Stimulated activated CD4-positive, alpha-beta T cell treated with anti-CD3 and anti-CD28 coated beads, Interleukin-1b, Interleukin-23, amount 100 ng/mL, for 24 hours (primary cell): ENCODE data around the gene TMEM63C.

Experiments
- DNase-seq, 4 experiments: peaks; one replicate each; pipeline ENCODE4 v3.0.0-alpha.2; 2020; ENCODE audit warnings: low read depth in 4 of 4, low spot score in 1 of 4

Gene TMEM63C

DNA sequence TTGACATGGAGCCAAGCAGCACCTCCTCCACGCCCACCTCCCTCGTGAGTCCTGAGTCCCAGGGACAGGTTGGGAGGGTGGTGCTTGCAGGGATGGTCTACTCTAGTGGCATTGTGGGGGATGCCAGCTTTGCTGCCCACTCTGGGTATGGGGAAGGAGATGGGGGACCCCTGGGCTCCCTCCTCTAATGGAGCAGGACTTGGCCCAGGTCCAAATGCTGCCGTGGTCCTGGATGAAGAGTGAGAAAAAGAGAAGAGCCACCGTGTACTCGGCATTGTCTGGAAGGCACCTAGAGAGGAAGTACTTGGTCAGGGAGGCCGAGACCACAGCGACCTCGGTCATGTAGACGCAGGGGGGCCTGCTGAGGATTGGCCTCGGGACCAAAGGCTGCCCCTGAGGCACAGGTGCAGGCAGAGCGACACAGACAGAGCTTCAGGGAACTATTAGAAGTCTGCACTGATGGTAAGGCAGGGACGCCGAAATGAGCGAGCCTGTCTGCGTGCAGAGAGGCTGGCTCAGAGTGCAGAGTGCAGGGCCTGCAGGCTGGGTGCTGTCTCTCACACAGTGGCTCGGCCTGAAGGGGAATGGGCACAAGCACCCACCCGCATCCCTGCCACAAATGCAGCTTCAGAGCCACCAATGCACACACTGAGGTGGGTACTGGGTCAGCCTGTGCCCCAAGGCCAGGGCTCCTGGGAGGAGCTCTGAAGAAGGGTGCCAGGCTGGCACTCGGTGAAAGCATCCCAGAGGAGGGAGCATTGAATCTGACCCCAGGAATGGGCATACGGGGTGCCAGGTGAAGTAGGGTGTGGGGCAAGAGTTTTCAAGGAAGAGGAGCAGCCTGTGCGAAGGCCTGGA is 72.0 kb downstream of the TMEM63C start:
- no peak for DNase-seq

DNA sequence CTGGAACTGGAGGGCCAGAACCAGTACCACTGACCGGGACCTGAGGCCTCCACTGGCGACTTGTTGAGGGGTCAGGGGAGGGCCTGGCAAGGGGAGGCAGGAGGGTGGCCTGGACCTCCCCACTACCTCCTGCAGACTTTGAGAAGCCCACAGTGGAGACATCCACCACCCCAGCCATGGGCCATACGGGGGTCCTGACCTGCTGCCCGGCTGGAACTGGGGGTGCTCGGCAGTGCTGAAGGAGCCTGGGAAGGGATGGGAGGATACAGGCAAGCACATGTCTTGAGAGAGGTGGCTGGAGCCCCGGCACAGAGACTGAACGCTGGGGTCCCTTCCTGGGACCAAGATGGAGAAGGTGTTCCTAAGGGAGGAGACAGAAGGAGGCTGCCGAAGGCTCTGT is 75.1 kb downstream of the TMEM63C start:
- no peak for DNase-seq

DNA sequence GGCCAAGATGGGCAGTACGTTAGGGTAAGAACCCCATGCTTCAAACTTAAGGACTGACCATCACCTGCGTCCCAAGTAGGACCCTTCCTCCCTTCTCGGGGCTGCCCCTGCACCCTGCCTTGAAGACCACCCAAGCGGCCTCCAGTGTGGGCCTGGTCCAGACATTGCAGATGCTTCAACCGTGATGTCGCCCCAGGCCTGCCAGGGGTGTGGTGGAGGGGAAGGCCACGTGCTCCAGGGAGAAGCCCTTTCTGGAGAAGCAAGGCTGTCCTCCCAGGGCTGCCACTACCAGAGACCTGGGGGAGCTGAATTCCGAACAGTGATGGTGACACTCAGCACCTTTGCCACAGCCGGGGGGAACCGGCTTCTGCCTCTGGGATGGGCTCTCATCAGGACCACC is 76.1 kb downstream of the TMEM63C start:
- DNase-seq: no peak

DNA sequence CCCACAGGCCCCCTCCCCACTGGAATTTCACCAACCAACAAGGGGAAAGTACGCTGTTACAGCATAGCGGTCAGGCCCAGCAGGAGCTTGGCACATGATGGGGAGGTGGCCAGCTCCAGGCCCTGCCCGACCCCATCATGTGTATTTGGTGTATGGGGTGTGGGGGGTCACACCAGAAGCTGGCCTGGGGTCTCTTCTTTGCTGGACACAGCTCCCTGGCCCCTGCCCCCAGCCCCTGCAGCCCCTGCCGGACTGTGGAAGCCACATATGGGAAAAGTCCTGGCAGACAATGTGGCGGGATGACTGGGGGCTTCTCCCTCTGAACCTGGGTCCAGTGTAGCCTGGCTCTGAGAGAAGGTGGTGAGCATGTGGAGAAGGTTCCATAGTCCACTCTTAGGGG is 77.0 kb downstream of the TMEM63C start:
- DNase-seq: no peak

- DNase-seq: no peak
Measured at GRCh38 chr14:77259025-77259715, 77.6 kb downstream of the TMEM63C start.

- no peak for DNase-seq
Measured at GRCh38 chr14:77260199-77260598, 78.6 kb downstream of the TMEM63C start.

DNA sequence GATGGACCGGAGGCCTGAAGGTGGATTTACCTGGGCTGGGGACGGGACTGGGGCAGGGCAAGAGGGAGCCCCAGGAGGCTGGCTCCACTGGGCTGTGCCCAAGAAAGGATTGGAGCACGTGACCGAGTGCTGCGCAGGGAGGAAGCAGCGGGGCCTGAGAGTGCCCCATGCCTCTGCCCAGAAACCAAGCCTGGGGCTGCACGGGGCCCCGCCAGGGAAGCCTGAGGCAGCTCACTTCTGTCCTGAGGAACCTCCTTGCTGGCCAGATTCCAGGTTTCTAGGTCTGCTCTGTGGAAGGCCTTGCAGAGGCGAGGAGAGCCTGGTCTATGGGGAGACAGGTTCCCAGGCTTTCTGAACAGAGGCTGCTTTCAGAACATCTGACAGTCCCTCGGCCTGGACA is 79.0 kb downstream of the TMEM63C start:
- no peak for DNase-seq

- DNase-seq: no peak
Measured at GRCh38 chr14:77264466-77265186, 83.0 kb downstream of the TMEM63C start.

DNA sequence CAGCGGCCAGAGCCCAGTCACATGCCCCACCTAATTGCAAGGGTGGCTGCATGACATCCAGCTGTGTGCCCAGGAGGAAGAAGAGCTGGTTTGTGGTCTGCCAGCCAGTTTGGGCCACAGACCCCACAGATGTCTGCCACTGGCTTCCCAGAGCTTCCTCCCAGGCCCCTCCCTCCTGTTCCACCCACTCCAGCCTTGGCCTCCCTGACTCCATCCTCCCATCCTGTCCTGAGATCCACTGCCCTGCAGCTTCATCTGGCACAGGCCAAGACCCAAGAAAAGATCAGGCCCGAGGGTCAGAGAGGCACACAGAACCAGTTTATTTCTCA is 83.6 kb downstream of the TMEM63C start:
- DNase-seq: no peak

DNA sequence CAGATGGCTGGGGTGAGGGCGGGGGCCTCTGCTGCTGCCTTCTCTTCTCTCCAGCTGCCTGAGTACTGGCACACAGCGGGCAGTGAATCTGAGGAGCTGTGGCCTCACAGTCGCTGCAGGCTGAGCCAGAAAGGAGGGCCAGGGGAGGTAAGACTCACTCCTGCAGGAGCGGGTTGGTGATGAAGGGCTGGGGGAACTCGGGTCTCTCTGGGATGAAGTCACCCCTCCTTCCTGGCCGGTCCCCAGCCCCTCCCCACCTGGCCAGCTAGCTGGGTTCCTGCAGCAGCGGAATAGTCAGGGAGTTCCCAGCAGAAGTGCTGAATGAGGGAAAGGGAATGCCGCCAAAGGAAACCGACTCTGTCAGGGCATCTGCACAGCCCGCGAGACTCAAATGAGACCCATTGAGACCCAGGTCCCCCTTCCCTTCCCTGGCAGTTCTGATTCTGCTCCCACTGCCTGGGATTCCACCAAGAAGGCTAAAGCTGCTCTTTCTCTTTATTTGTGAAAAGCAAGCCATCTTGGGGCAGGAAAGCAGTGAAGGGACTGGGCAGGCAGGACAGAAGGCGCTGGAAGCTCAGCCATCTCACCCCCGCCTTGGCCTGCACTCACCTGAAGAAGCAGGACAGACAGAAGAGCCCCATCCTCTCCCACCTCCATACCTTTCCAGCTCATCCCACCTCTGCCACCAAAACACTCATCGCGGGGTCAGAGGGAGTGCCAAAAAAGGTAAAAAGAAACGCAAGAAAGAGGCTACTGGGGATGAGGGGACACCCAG is 84.2 kb downstream of the TMEM63C start:
- DNase-seq: no peak

DNA sequence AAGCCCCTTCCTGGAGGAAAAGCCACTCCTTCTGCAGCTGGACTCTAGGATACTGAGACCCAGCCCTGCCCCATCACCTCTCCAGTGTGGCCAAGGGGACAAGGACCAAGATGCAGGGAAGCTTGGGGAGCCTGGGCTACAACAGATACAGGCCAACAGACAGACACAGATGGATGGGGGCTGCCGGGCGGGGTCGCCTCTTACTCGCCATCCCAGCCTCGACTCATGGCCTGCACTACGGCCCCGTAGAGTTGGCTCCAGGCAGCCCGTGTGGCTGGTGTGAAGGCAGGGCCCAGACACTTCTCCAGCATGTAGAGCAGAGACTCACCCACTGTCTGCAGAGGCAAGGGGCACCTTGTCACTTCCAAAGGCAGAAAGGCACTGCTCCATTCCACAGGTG is 84.7 kb downstream of the TMEM63C start:
- DNase-seq: no peak

- DNase-seq: no peak
Measured at GRCh38 chr14:77267937-77268699, 86.5 kb downstream of the TMEM63C start.

- no peak for DNase-seq
Measured at GRCh38 chr14:77268989-77269600, 87.5 kb downstream of the TMEM63C start.

GRCh38 chr14:77270361-77271112 is 88.9 kb downstream of the TMEM63C start:
- no peak for DNase-seq

DNA sequence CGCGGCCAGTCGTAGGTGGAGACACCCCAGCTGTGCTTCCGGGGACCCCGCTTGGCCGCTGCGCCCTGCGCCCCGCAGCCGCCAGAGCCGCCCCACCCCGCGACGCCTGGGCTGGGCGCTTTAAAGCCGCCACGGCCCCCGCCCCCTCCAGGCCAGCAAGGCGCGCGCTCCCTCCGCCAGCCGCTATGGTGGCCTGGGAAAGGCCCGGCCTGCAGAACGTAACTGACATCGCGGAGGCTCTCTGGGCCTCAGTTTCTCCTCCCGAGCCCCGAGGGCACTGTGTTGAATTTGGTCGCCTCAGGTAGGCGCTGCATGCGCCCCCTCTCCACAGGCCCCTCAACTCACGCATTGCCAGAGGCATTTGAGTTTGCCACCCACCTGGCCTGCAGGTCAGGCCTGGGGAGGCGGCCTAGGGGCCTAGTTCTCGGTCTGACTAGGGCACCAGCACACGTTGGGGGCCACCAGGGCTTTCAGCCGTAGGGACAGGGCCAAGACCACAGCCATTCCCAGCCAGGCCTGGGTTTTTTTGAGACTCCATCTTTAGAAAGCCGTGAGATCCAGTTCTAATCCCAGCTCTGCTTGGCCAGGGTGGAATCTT is 89.6 kb downstream of the TMEM63C start, which contains the start of gene NGB:
TSS of gene NGB (minus strand) at position 94 of the 598 bp plus-strand sequence. CDS start 269 bp downstream, outside the sequence.
- no peak for DNase-seq

- DNase-seq: no peak
Measured at GRCh38 chr14:77272261-77272660, 90.7 kb downstream of the TMEM63C start.

DNA sequence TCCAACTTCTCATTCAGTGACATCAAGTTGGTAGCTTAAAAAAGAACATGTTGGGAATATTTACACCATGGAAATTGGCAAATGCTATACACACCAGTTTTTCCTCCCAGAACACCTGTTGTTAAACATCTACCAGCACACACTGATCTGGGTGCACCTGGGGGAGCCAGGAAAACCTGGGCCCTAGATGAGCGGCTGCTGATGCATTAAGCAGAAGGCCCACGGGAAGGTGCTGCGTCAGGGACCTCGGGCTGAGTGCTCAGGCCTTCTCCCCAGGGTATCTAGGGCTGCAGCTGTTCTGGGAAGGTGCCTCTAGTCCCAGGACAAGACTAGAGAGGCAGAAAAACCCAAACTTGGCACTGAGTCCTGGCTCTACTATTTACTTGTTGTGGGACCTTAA is 92.2 kb downstream of the TMEM63C start:
- DNase-seq: no peak

- no peak for DNase-seq
Measured at GRCh38 chr14:77275041-77275580, 93.5 kb downstream of the TMEM63C start.

- DNase-seq: no peak
Measured at GRCh38 chr14:77275601-77276017, 94.0 kb downstream of the TMEM63C start.
